HEK293 (cell line): ENCODE data around the gene GRM4.
A peak's percentile ranks its signal among the peaks of the same experiment; 100 is the strongest.

Experiments used
- CTCF ChIA-PET: fragments of 350-600 bp; formaldehyde crosslinking; extraction: SDS; loops from one replicate; lab custom pipeline; 2021; ENCODE audit warnings: antibody characterized with exemption; lab: Yijun Ruan, JAX
- POLR2A ChIA-PET: fragments of 300-600 bp; formaldehyde crosslinking; extraction: SDS; loops from one replicate; lab custom pipeline; 2020; ENCODE audit warnings: antibody characterized with exemption, inconsistent platforms; lab: Yijun Ruan, JAX
- H3K27ac ChIP-seq: fragments of 200-500 bp; sonication (Bioruptor generic); 2 replicates; pipeline ENCODE4 v1.5.1; 2014; ENCODE audit warnings: low read depth, low read length, control low read depth, inconsistent platforms; ENCODE audit errors: extremely low read depth
- H3K36me3 ChIP-seq, 2 experiments: fragments of 200-500 bp in 1 of 2; sonication (Bioruptor generic) in 1 of 2; 1 replicate in 1 of 2; 2 replicates in 1 of 2; pipeline ENCODE4 v1.5.1; 2014 to 2017; ENCODE audit warnings: inconsistent platforms in 2 of 2, low read length in 2 of 2; ENCODE audit not compliant: control insufficient read depth in 2 of 2, insufficient read depth in 1 of 2
- H3K4me1 ChIP-seq: fragments of 200-500 bp; sonication (Bioruptor generic); 2 replicates; pipeline ENCODE4 v1.5.1; 2014; ENCODE audit warnings: mild to moderate bottlenecking, low read length, inconsistent platforms; ENCODE audit not compliant: control insufficient read depth, insufficient read depth
- H3K4me3 ChIP-seq: 2 replicates; pipeline ENCODE4 v1.5.1; 2011; ENCODE audit warnings: low read depth, mild to moderate bottlenecking, control low read depth, low read length, moderate library complexity
- H3K9me3 ChIP-seq: fragments of 200-500 bp; sonication (Bioruptor generic); 2 replicates; pipeline ENCODE4 v1.5.1; 2014; ENCODE audit warnings: low read depth, low read length, inconsistent platforms; ENCODE audit not compliant: control insufficient read depth, insufficient read depth
- FEZF1 ChIP-seq: fragments of 450-650 bp; formaldehyde crosslinking; IDR thresholded peaks from 2 replicates; pipeline ENCODE4 v1.5.1; 2016; ENCODE audit warnings: missing biosample characterization, missing genetic modification characterization
- HIC1 ChIP-seq: fragments of 450-650 bp; formaldehyde crosslinking; IDR thresholded peaks from 2 replicates; pipeline ENCODE4 v1.5.1; 2016; ENCODE audit warnings: missing biosample characterization, missing genetic modification characterization
- IKZF3 ChIP-seq: fragments of 450-650 bp; IDR thresholded peaks from 2 replicates; pipeline ENCODE4 v1.5.0; 2018; ENCODE audit warnings: missing biosample characterization, mild to moderate bottlenecking, missing genetic modification characterization, moderate library complexity
- KLF8 ChIP-seq: fragments of 450-650 bp; formaldehyde crosslinking; IDR thresholded peaks from 2 replicates; pipeline ENCODE4 v1.5.1; 2016; ENCODE audit warnings: missing biosample characterization, missing genetic modification characterization
- KLF9 ChIP-seq: fragments of 450-650 bp; formaldehyde crosslinking; IDR thresholded peaks from 2 replicates; pipeline ENCODE4 v1.5.1; 2016; ENCODE audit warnings: missing biosample characterization, missing genetic modification characterization, low read depth
- PRDM6 ChIP-seq: fragments of 450-650 bp; formaldehyde crosslinking; IDR thresholded peaks from 2 replicates; pipeline ENCODE4 v1.5.1; 2017; ENCODE audit warnings: missing biosample characterization, missing genetic modification characterization
- SP7 ChIP-seq: fragments of 450-650 bp; formaldehyde crosslinking; IDR thresholded peaks from 2 replicates; pipeline ENCODE4 v1.5.1; 2016; ENCODE audit warnings: missing biosample characterization, missing genetic modification characterization
- ZFP37 ChIP-seq: fragments of 450-650 bp; formaldehyde crosslinking; IDR thresholded peaks from 2 replicates; pipeline ENCODE4 v1.5.1; 2016; ENCODE audit warnings: missing biosample characterization, missing genetic modification characterization
- ZNF112 ChIP-seq: fragments of 450-650 bp; formaldehyde crosslinking; IDR thresholded peaks from 2 replicates; pipeline ENCODE4 v1.5.0; 2017; ENCODE audit warnings: missing biosample characterization, missing genetic modification characterization
- ZNF266 ChIP-seq: fragments of 450-650 bp; formaldehyde crosslinking; IDR thresholded peaks from 2 replicates; pipeline ENCODE4 v1.5.1; 2016; ENCODE audit warnings: missing biosample characterization, missing genetic modification characterization, low read depth
- ZNF623 ChIP-seq: fragments of 450-650 bp; formaldehyde crosslinking; IDR thresholded peaks from 2 replicates; pipeline ENCODE4 v1.5.1; 2016; ENCODE audit warnings: missing biosample characterization, missing genetic modification characterization
- ZNF658 ChIP-seq: fragments of 450-650 bp; formaldehyde crosslinking; IDR thresholded peaks from 2 replicates; pipeline ENCODE4; 2016; ENCODE audit warnings: missing biosample characterization, missing genetic modification characterization
- ZNF785 ChIP-seq: fragments of 450-650 bp; formaldehyde crosslinking; IDR thresholded peaks from 2 replicates; pipeline ENCODE4 v1.5.1; 2016; ENCODE audit warnings: missing biosample characterization, missing genetic modification characterization
- ZSCAN4 ChIP-seq: fragments of 450-650 bp; formaldehyde crosslinking; IDR thresholded peaks from 2 replicates; pipeline ENCODE4 v1.5.1; 2017; ENCODE audit warnings: missing biosample characterization, missing genetic modification characterization
- TF ChIP-seq, protein P1 (sequence below): fragments of 450-650 bp; formaldehyde crosslinking; IDR thresholded peaks from 2 replicates; pipeline ENCODE4 v1.5.1; 2016; ENCODE audit warnings: missing biosample characterization, missing genetic modification characterization
- TF ChIP-seq, protein P2 (sequence below): fragments of 450-650 bp; formaldehyde crosslinking; IDR thresholded peaks from 2 replicates; pipeline ENCODE4 v1.5.1; 2016; ENCODE audit warnings: missing biosample characterization, missing genetic modification characterization

The GRM4 gene

DNA sequence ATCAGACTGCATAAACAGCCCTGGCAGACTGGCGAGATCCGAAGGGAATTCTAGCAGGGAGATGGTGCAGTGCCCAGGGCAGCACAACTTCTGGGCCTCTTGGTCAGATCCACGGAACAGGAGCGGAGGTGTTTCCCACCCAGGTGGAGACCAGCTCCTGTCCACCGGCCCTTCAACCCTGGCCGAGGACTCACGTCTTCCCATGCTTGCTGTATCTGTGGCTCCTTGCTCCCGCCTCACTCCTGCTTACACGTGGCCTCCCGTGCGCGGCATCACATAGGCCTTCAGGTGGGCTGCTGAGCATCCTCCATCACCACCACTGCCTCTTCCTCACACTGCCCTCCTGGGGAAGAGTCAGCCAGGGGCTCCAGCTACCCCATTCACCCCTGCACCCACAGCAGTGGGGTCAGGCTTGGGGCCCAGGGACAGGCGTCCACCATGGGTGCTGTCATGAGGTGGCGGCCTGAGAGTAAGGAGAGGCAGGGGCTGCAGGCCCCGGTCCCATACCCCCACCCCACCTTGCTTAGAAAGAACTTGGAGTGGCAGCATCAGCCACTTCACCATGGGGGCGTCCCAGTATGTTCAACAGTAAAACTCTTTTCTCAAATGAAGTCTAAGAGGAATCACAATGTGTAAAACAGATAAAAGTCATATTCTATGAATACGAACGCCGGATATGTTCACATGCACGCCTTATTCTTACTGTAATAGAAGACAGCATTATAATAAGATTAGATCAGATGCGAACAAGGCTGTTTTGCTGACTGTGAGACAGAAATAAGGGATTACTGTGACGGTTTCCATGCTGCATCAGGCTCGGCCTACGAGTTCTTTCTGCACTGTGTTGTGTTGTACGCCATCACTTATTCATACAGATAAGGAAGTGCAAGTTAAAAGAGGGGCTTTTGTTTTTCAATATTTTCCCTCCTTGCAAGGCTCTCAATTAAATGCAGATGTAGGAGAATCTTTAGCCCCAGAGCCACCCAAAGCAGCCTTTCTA is 165.4 kb downstream of the GRM4 start (continued):
- no peak for TF ChIP-seq ZNF112
- TF ChIP-seq KLF9 (tag by site-specific recombination), result no peak
- TF ChIP-seq ZNF785, result no peak
- TF ChIP-seq SP7 (tag by site-specific recombination), result no peak
- TF ChIP-seq, protein P1, sequence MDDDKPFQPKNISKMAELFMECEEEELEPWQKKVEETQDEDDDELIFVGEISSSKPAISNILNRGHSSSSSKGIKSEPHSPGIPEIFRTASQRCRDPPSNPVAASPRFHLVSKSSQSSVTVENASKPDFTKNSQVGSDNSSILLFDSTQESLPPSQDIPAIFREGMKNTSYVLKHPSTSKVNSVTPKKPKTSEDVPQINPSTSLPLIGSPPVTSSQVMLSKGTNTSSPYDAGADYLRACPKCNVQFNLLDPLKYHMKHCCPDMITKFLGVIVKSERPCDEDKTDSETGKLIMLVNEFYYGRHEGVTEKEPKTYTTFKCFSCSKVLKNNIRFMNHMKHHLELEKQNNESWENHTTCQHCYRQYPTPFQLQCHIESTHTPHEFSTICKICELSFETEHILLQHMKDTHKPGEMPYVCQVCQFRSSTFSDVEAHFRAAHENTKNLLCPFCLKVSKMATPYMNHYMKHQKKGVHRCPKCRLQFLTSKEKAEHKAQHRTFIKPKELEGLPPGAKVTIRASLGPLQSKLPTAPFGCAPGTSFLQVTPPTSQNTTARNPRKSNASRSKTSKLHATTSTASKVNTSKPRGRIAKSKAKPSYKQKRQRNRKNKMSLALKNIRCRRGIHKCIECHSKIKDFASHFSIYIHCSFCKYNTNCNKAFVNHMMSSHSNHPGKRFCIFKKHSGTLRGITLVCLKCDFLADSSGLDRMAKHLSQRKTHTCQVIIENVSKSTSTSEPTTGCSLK (tag by site-specific recombination), result no peak
- no peak for TF ChIP-seq PRDM6 (tag by site-specific recombination)
- TF ChIP-seq IKZF3, result no peak
- TF ChIP-seq ZSCAN4 (tag by site-specific recombination), result no peak
- no peak for TF ChIP-seq FEZF1 (tag by site-specific recombination)
- no peak for TF ChIP-seq ZFP37
- TF ChIP-seq KLF8 (tag by site-specific recombination), result no peak

GRCh38 chr6:33979750-33980149 is 166.1 kb downstream of the GRM4 start:
- no peaks in the 10 kb centered on the region for H3K9me3 ChIP-seq
- peak; percentile 91 for TF ChIP-seq ZNF623 (tag by site-specific recombination)
- no peak for TF ChIP-seq ZNF658 (tag by site-specific recombination)
- TF ChIP-seq, protein P2, sequence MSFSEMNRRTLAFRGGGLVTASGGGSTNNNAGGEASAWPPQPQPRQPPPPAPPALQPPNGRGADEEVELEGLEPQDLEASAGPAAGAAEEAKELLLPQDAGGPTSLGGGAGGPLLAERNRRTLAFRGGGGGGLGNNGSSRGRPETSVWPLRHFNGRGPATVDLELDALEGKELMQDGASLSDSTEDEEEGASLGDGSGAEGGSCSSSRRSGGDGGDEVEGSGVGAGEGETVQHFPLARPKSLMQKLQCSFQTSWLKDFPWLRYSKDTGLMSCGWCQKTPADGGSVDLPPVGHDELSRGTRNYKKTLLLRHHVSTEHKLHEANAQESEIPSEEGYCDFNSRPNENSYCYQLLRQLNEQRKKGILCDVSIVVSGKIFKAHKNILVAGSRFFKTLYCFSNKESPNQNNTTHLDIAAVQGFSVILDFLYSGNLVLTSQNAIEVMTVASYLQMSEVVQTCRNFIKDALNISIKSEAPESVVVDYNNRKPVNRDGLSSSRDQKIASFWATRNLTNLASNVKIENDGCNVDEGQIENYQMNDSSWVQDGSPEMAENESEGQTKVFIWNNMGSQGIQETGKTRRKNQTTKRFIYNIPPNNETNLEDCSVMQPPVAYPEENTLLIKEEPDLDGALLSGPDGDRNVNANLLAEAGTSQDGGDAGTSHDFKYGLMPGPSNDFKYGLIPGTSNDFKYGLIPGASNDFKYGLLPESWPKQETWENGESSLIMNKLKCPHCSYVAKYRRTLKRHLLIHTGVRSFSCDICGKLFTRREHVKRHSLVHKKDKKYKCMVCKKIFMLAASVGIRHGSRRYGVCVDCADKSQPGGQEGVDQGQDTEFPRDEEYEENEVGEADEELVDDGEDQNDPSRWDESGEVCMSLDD (tag by site-specific recombination), result no peak
- TF ChIP-seq HIC1, result no peak
- TF ChIP-seq ZNF266 (tag by site-specific recombination), result no peak
- TF ChIP-seq FEZF1 (tag by site-specific recombination), result no peak
- no peak overlapping the region for H3K4me3 ChIP-seq
- POLR2A ChIA-PET, result interaction anchor here (1.0 kb wide), 1 partner anchor 277 kb away, joined by 3 read pairs; no protein-coding TSS in a partner anchor
- CTCF ChIA-PET, result interaction anchor here (0.9 to 1.7 kb wide), 4 partner anchors 12 to 208 kb away, joined by 4 to 9 read pairs (median 4); no protein-coding TSS in a partner anchor
- H3K27ac ChIP-seq, result no peak overlapping the region
- H3K36me3 ChIP-seq, result no peaks in the 10 kb centered on the region
- H3K4me1 ChIP-seq, result no peaks in the 10 kb centered on the region
